ENCODE results near the gene RGL4.
A peak's percentile ranks its signal among the peaks of the same experiment; 100 is the strongest.

RGL4 gene

DNA sequence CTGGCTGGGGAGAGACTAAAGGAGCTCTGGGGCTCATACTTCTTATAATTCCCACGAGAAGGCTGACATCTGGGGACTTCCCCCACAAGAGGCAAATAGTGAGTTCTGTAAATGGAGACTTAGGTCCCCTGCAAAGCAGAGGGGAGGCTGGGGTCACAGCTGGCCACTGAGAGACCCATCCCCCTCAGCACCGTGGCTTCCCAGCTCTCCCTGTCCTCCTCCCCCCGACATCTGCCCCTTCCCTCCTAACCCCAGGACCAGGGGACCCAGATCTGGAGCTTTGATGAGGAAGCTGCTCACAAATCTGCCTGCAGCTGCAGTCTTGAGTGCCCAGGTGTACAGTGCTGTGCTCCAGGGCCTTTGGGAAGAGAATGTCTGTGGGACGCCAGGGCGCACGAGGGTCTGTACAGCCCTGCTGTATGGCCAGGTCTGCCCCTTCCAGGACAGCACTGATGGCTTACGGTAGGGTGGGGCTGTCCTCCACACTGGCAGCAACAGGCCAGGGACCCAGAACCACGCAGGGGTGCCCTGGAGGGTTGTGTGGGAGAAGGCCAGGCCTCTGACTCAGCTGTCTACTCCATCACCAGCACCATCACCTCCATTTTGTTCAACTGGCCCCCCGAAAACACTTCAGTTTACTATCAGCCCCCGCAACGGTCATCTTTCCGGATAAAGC lies 1.1 kb downstream of the RGL4 start:
- H3K36me3 Mint-ChIP-seq (ENCODE audit: low read depth), result peaks cover 28% of the 10 kb centered on the region
- no peak overlapping the region for H3K4me3 Mint-ChIP-seq
- no peaks in the 10 kb centered on the region for H3K27me3 Mint-ChIP-seq (ENCODE audit: low read depth, poor library complexity)
- DNase-seq, result no peak
- TF ChIP-seq, protein P1, sequence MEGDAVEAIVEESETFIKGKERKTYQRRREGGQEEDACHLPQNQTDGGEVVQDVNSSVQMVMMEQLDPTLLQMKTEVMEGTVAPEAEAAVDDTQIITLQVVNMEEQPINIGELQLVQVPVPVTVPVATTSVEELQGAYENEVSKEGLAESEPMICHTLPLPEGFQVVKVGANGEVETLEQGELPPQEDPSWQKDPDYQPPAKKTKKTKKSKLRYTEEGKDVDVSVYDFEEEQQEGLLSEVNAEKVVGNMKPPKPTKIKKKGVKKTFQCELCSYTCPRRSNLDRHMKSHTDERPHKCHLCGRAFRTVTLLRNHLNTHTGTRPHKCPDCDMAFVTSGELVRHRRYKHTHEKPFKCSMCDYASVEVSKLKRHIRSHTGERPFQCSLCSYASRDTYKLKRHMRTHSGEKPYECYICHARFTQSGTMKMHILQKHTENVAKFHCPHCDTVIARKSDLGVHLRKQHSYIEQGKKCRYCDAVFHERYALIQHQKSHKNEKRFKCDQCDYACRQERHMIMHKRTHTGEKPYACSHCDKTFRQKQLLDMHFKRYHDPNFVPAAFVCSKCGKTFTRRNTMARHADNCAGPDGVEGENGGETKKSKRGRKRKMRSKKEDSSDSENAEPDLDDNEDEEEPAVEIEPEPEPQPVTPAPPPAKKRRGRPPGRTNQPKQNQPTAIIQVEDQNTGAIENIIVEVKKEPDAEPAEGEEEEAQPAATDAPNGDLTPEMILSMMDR (IDR thresholded peaks at IDR 0.05), result no peak
- no peak overlapping the region for H3K27ac Mint-ChIP-seq
- H3K9me3 Mint-ChIP-seq, result no peaks in the 10 kb centered on the region
- no peaks in the 10 kb centered on the region for H3K4me1 Mint-ChIP-seq

DNA sequence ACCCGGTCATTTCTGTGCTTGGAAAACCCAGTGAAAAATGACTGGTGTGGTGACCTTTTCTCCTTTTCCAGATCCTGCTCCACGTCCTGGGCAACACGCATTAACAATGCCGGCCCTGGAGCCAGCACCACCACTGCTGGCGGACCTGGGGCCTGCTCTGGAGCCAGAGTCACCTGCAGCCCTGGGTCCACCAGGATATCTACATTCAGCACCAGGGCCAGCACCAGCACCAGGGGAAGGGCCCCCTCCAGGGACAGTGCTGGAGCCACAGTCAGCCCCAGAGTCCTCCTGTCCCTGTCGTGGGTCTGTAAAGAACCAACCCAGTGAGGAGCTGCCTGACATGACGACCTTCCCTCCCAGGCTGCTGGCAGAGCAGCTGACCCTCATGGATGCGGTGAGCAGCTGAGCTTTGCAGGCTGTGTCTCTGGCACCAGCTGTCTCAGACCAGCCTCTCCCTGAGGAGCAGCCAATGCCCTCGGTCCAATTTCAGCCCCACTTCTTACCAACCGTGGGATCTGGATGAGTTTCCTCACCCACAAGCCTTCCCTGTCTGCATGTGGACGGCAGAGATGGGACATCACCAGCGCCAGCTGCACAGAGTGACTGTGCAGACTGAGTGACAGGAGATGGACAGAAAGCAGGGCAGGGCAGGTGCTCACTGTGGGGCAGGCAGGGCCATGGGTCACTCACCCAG lies 1.9 kb downstream of the RGL4 start:
- DNase-seq, result peak; percentile 33
- H3K27me3 Mint-ChIP-seq (ENCODE audit: low read depth, poor library complexity), result no peaks in the 10 kb centered on the region
- no peak overlapping the region for H3K4me3 Mint-ChIP-seq
- TF ChIP-seq, protein P1 (IDR thresholded peaks at IDR 0.05), result no peak
- H3K9me3 Mint-ChIP-seq, result no peaks in the 10 kb centered on the region
- no peaks in the 10 kb centered on the region for H3K4me1 Mint-ChIP-seq
- H3K36me3 Mint-ChIP-seq (ENCODE audit: low read depth), result peaks cover 28% of the 10 kb centered on the region
- H3K27ac Mint-ChIP-seq, result peak overlapping the region; percentile 51

DNA sequence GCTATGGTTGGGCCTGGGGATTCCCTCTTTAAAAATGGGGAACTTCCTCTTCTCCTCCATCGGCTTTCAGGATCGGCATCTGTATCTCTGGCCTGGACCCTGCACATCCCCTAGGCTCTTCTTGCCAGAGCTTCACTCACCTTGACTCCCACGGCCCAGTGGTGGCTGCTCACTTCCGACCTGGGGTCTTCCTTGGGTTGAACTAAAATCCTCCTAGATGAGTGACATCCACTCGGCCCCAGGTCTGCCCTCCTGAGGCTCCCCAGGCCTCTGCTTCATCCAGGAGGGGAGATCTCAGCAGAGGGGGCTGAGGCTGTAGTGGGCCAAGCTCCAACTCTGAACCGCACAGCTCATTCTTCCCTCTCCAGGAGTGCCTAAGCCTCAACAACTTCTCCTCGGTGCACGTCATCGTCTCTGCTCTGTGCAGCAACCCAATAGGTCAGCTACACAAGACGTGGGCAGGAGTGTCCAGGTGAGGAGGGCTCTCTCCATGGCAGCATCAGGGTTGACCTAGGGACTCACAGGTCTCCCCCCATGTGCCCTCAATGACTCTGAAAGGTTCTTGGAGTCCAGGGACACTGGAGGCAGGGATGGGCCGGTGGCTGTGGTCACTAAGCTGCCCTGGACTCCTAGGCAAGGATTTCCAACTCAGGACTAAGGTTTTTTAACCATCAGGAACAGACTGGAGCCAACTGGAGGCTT lies 3.3 kb downstream of the RGL4 start:
- no peak for DNase-seq
- H3K4me3 Mint-ChIP-seq, result no peak overlapping the region

DNA sequence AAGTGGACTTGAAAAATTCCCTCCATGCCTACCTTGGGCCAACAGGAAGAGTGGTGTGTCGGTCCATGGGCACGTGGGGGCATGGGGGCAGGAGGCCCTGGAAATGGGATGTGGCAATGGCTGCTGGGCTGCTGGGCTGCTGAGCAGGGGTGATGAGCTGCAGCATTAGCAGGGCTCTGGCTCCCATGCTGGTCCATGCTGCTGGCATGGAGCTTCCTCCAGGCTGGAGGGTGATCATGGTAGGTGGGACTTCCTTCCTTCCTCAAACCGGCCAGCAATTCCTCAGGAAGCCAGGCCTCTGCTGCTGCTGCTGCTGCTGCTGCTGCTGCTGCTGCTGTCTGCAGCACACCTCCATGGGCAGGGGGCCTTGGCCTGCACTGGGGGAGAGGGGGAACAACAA lies 4.3 kb downstream of the RGL4 start:
- TF ChIP-seq, protein P1 (IDR thresholded peaks at IDR 0.05), result no peak
- Mint-ChIP-seq H3K4me1 (no peaks in the 10 kb centered on the region), H3K9me3 (no peaks in the 10 kb centered on the region), H3K36me3 (ENCODE audit: low read depth) (peaks cover 36% of the 10 kb centered on the region), H3K4me3 (no peak overlapping the region), H3K27me3 (ENCODE audit: low read depth, poor library complexity) (no peaks in the 10 kb centered on the region), H3K27ac (no peak overlapping the region)
- no peak for DNase-seq

More for the DNA sequence above, 3.3 kb downstream of the RGL4 start:
- Mint-ChIP-seq H3K27ac (no peak overlapping the region), H3K27me3 (ENCODE audit: low read depth, poor library complexity) (no peaks in the 10 kb centered on the region), H3K4me1 (no peaks in the 10 kb centered on the region), H3K36me3 (ENCODE audit: low read depth) (peaks cover 28% of the 10 kb centered on the region), H3K9me3 (no peaks in the 10 kb centered on the region)
- TF ChIP-seq, protein P1 (IDR thresholded peaks at IDR 0.05), result no peak

DNA sequence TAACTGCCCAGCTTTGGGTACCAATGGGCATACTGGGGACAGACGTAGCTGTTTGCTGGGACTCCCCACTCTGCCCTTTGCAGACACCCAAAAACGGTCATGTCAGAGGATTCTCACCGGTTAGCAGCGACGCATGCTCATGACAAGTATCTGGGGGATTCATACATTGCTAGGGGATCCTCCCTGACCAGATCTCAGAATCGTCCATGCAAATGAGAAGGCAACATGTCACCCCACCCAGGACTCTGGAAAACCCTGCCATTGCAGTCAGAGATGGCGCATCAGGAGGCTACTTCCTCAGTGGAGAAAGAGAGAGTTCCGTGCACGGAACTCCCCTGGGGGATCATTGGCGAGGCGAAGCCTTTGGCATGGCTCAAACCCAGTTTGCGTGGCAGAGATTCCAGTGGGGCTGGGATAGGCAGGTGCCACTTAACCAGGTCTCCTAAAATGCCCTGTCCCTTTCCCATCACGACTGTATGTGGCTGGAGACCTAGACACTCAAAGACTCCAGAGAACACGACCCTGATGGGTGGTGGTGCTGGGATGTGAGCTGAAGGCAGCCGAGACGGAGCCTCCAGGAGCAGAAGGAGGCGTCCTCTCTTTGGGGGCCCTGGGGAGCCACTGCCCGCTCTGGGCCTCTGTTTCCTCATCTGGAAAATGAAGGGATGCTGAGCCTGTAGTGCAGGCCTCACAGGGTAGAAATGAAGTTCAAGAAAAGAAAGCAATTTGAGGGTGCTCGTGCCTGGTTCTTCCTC lies 4.9 kb downstream of the RGL4 start:
- TF ChIP-seq, protein P1 (IDR thresholded peaks at IDR 0.05), result no peak
- H3K4me1 Mint-ChIP-seq, result no peaks in the 10 kb centered on the region
- H3K4me3 Mint-ChIP-seq, result no peak overlapping the region
- no peaks in the 10 kb centered on the region for H3K27me3 Mint-ChIP-seq (ENCODE audit: low read depth, poor library complexity)
- no peak overlapping the region for H3K27ac Mint-ChIP-seq
- no peak for DNase-seq
- H3K9me3 Mint-ChIP-seq, result no peaks in the 10 kb centered on the region
- peaks cover 36% of the 10 kb centered on the region for H3K36me3 Mint-ChIP-seq (ENCODE audit: low read depth)
